ENCODE measurements around the gene HOXA10. TPM values are rescaled to one million over a fixed set of nuclear protein-coding genes. Genes with fewer than 3 reads are reported as not detected.

HOXA10 gene
- total RNA-seq, 1 experiment from 2014 or later = not detected

GRCh38 chr7:27186668-27187474, 12.8 kb upstream of the HOXA10 start:
- Mint-ChIP-seq H3K27ac (peak overlapping the region in 1 of 3 experiments; percentile 32; a peak in 1 of 7 replicates), H3K4me3 (no peak overlapping the region; a peak in 1 of 5 replicates), H3K9me3 (peaks cover 0 to 18% of the 10 kb centered on the region in 2 experiments; a peak in 3 of 5 replicates), H3K4me1 (peaks cover 17 to 44% of the 10 kb centered on the region in 2 experiments), H3K27me3 (ENCODE audit: low read depth) (peaks cover 100% of the 10 kb centered on the region), H3K36me3 (ENCODE audit: insufficient read depth in 1 of 3, low read depth in 3 of 3) (peaks cover 0 to 2% (median 0%) of the 10 kb centered on the region in 3 experiments; a peak in 3 of 7 replicates)
- no peak overlapping the region for H2BK20ac ChIP-seq (ENCODE audit: low read depth, low read length, poor library complexity, severe bottlenecking)
- no peaks in the 10 kb centered on the region for H4K20me1 ChIP-seq (ENCODE audit: control insufficient read depth, insufficient read depth, insufficient read length)
- H3K79me2 ChIP-seq (ENCODE audit: insufficient read depth, low read length) = no peaks in the 10 kb centered on the region
- no peak overlapping the region for H3K9ac ChIP-seq (ENCODE audit: extremely low read depth, insufficient read length, low read length)
- H3K56ac ChIP-seq (ENCODE audit: insufficient read length, low read depth, low read length) = no peak overlapping the region
- H3K18ac ChIP-seq (ENCODE audit: insufficient read length, low read depth, low read length) = no peak overlapping the region
- no peak overlapping the region for H4K5ac ChIP-seq (ENCODE audit: insufficient read length, low read depth, low read length)
- no peak overlapping the region for H3K27ac ChIP-seq (ENCODE audit: insufficient read length, low read depth, low read length)
- no peak for DNase-seq
- H3T11ph ChIP-seq (ENCODE audit: low read length) = no peak overlapping the region
- no peak overlapping the region for H3K4ac ChIP-seq (ENCODE audit: low read depth, low read length)
- no peak overlapping the region for H2BK12ac ChIP-seq (ENCODE audit: insufficient read length, low read depth, low read length)
- H3K27me3 ChIP-seq (ENCODE audit: insufficient read depth, low read length) = peaks cover 97% of the 10 kb centered on the region
- no peak overlapping the region for H3K14ac ChIP-seq (ENCODE audit: insufficient read depth, low read length)
- H2AK5ac ChIP-seq (ENCODE audit: insufficient read length, low read length) = no peak overlapping the region
- H4K8ac ChIP-seq (replicated peaks; ENCODE audit: insufficient read length, low read depth, low read length) = no peak overlapping the region
- no peak overlapping the region for H3K4me2 ChIP-seq (ENCODE audit: insufficient read depth, insufficient read length, low read length)
- no peak overlapping the region for H4K91ac ChIP-seq (ENCODE audit: insufficient read length, low read depth, low read length)
- H3K9me3 ChIP-seq (ENCODE audit: control insufficient read depth, low read depth, low read length) = no peaks in the 10 kb centered on the region
- no peak for TF ChIP-seq CTCF (conservative IDR thresholded peaks at IDR 0.05)
- H2BK120ac ChIP-seq (ENCODE audit: low read depth, low read length, poor library complexity, severe bottlenecking) = no peak overlapping the region
- no peaks in the 10 kb centered on the region for H3K79me1 ChIP-seq (ENCODE audit: insufficient read depth, low read depth, low read length, poor library complexity, severe bottlenecking)
- no peak overlapping the region for H3K23ac ChIP-seq (ENCODE audit: insufficient read length, low read depth, low read length)
- H2BK5ac ChIP-seq (ENCODE audit: insufficient read length, low read length) = no peak overlapping the region
- WGBS (ENCODE audit: extremely low coverage, insufficient read length, low lambda C conversion rate) = no CpG with 5 or more reads among the region's 4 CpGs
- H2BK15ac ChIP-seq (ENCODE audit: low read depth, low read length) = no peak overlapping the region
- H3K4me1 ChIP-seq (ENCODE audit: insufficient read depth, low read length) = no peaks in the 10 kb centered on the region
- H3K23me2 ChIP-seq (ENCODE audit: insufficient read length, low read depth, low read length, poor library complexity, severe bottlenecking) = no peaks in the 10 kb centered on the region
- no peak overlapping the region for H2AFZ ChIP-seq (ENCODE audit: low read length)
